Measurements from ENCODE around the gene AARSD1.
"Not testable (repeated sequence)": the region's sequence is repeated elsewhere in the genome, so short reads cannot be mapped to it uniquely, and the experiment has no call there.

DNA sequence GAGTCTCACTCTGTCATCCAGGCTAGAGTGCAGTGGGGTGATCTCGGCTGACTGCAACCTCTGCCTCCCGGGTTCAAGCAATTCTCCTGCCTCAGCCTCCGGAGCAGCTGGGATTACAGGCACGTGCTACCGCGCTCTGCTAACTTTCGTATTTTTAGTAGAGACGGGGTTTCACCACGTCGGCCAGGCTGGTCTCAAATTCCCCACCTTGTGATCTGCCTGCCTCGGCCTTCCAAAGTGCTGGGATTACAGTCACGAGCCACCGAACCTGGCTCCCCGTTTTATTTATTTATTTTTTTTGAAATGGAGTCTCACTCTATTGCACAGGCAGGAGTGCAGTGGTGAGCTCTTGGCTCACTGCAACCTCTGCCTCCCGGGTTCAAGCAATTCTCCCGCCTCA is 11.4 kb upstream of the AARSD1 start:
- TF ChIP-seq, protein P1, sequence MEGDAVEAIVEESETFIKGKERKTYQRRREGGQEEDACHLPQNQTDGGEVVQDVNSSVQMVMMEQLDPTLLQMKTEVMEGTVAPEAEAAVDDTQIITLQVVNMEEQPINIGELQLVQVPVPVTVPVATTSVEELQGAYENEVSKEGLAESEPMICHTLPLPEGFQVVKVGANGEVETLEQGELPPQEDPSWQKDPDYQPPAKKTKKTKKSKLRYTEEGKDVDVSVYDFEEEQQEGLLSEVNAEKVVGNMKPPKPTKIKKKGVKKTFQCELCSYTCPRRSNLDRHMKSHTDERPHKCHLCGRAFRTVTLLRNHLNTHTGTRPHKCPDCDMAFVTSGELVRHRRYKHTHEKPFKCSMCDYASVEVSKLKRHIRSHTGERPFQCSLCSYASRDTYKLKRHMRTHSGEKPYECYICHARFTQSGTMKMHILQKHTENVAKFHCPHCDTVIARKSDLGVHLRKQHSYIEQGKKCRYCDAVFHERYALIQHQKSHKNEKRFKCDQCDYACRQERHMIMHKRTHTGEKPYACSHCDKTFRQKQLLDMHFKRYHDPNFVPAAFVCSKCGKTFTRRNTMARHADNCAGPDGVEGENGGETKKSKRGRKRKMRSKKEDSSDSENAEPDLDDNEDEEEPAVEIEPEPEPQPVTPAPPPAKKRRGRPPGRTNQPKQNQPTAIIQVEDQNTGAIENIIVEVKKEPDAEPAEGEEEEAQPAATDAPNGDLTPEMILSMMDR (conservative IDR thresholded peaks at IDR 0.05), result not testable (repeated sequence)
- TF ChIP-seq EZH2 (IDR thresholded peaks at IDR 0.05; ENCODE audit: low read depth), result not testable (repeated sequence)

Measured in PC-9 (cell line).